ENCODE results near the gene PMFBP1.
"Not testable (repeated sequence)": the region's sequence is repeated elsewhere in the genome, so short reads cannot be mapped to it uniquely, and the experiment has no call there.

Gene PMFBP1

DNA sequence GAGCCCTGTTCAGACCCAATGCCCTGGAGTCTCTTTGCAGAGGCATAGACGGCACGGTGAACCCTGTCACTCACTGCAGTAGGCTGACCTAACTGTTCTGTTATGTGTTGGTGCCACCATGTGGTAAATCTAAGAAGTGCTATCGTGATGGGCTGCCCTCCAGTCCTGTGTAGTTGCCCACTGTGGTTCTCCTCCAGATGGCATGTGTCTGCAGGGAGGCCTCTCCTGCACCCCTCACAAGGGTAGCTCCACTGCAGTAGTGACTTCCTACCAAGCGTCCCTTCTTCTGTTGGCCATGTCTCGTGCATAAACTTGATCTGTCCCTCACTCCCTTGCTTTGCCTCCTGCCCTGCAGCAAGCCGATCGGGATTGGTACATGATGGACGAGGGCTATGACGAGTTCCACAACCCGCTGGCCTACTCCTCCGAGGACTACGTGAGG lies 72.6 kb downstream of the PMFBP1 start:
- DNase-seq, result peak; percentile 48 to 58

DNA sequence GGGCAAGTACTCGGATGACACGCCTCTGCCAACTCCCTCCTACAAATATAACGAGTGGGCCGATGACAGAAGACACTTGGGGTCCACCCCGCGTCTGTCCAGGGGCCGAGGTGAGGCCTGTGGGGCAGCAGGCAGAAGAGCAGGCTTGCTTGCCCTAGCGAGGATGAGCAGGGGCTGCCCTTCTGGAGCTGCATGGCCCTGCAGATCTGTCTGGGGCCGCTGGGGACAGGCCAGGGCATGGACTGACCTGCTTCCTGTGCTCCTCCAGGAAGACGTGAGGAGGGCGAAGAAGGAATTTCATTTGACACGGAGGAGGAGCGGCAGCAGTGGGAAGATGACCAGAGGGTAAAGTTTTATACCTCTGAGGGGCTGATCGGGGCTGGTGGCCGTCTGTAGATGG lies 73.0 kb downstream of the PMFBP1 start:
- DNase-seq, result no peak

DNA sequence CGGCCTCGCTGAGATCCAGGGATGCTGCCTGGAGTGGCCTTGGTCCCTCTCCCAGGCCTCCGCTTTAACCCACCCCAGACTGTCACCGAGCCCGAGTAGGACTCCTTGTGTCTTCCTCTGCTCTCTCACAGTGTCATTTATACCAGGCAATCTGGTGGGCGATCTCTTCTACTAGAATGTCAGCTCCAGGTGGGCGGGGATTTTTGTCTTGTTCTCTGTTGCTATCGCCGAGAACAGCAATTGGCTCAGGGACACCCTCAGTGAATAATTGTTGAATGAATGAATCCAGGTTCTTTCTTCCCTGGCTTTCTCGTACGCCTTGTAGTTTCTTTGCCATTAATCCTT lies 77.7 kb downstream of the PMFBP1 start:
- no peak for DNase-seq

DNA sequence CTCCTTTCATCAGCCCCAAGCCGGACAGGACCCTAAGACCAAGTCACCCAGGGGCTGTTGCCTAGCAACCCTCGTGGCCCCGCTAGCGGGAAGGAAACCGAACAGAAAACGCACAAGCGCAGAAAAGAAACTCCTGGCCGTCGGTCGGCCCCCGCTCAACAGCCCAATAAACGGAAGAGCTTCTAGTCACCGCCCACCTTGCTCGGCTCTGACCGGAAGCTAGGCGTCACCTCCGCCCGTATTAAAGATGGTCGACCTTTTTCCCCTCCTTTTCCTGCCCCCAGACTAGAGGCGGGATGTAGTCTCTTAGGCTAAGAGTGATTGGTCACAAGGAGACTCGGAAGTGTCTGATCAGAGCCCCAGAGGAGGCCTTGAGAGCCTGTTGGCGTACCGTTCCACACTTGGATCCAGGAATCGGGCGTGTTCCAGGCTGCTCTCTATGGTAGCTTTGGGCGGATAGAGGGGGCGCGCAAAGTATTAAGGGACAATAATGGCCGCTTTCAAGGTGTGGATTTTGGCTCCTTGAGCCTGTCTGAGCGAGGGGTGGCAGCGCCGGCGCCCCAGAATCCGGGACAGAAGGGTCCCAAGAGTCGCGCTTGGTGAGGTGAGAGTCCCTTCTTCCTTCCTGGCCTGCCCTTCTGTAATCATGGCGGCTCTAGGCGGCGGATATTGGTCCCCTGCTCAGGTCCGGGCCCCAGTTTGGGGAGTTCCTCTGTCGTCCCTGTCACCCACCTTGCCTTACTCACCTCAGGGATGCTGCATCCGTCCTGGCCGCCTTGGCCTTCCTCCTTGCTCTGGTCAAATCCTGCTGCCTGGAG lies 78.3 kb downstream of the PMFBP1 start, which contains the start of the genes DHX38 and TXNL4B:
TSS of gene DHX38 (plus strand) at position 400 of the 818 bp plus-strand sequence. CDS start 2,311 bp downstream, outside the sequence.
TSS of gene TXNL4B (minus strand) at position 173 of the 818 bp plus-strand sequence. CDS start 2,871 bp downstream, outside the sequence.
- peak; percentile 96 to 98 for DNase-seq

DNA sequence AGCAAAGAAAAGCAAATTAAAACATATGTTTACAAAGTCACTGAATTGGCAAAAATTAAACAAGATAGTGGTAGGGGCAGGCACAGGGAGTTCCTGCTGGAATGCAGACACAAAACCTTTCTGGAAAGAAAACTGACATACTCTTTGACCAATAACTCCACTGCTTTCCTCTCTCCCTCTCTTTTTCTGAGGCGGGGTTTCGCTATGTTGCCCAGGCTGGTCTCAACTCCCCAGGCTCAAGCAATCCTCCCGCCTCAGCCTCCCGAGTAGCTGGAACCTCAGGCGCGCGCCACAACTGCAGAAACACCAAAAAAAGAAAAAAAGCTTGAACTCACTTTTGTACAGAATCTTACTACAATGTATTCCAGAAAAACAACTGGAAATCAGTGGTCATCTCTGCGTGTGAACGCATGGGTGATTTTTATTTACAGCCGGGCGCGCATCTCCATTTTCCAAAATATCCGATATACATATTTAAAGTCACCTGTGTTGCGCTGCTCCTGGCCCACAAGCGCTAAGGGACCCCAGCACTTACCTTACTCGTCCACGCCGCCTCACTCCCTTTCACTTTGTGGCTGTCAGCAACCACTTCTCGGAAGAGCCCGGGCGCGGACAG lies 79.0 kb downstream of the PMFBP1 start:
- peak in 1 of 2 donors; percentile 4 for DNase-seq

DNA sequence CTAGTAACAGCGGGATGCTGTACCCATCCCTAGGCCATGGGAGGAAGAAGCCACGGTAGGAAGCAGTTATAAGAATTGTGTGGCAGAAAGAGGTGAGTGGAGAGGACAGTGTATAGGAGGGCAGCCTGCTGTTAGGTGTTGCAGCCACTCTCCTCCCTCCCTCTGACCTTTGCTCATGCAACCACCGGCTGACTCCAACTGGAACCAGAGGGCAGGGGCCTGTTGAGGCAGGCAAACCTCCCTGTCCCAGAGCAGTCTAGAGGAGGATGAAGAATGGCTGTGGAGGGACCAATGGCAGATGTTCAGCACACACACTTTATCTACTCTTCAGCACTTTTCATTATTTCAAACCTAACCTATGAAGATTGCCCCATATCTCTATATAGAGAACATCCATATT lies 80.7 kb downstream of the PMFBP1 start:
- DNase-seq, result no peak

DNA sequence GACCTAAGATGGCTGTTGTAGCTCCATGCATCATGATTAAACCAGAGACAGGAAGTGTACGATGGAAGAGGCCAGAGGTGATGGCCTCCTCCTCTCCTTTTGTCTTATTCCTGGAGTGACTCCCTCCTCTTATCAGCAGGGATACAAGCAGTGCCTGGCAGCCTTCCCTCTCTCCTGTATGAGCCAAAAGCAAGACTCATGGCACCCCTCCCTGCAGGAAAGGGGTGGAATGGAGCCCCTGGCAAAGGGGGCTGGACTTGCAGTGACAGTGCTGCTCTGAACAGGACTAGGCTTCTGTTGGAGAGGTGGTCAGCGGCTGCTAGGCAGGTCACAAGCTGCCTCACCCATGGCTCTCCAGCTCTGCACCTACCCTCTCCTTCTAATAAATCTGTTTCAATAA lies 87.0 kb downstream of the PMFBP1 start:
- no peak for DNase-seq

DNA sequence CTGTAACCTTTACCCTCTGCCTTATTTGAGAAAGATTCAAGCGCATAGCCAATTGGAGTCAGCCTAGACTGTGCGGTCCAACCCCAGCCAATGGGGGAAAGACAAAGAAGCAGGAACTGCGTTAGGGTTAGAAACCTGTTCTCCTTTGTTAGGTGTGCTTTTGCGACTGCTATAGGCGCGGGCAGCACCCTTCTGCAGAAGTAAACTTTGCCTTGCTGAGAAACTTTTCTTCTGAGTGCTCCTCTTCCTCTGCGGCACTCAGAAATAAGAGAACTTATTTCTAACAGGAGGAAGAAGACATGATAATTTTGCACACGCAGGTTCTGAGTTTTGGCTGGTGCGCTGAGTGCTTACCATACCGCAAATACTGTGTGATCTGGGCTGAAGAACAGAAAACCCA lies 87.5 kb downstream of the PMFBP1 start:
- no peak for DNase-seq

DNA sequence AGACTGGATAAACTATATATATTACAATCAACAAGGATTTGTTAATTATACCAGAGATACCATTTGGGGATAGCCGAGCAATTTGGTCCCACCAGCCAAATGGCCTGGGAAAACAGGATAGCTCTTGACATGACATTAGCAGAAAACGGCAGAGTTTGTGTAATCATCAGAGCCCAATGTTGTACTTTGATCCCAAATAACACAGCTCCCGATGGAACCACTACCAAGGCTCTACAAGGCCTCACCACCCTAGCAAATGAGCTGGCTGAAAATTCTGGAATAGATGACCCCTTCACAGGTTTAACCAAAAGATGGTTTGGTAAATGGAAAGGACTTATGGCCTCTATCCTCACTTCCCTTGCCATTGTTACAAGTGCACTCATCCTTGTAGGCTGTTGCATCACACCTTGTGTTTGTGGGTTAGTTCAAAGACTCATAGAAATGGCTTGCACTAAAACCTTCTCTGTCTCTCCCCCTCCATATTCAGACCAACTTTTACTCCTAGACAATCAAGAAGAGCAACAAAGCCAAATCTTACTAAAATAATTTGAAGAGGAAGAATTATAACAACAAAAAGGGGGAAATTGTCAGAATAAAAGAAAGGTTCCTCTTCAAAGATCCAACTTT lies 88.1 kb downstream of the PMFBP1 start:
- no peak for DNase-seq

DNA sequence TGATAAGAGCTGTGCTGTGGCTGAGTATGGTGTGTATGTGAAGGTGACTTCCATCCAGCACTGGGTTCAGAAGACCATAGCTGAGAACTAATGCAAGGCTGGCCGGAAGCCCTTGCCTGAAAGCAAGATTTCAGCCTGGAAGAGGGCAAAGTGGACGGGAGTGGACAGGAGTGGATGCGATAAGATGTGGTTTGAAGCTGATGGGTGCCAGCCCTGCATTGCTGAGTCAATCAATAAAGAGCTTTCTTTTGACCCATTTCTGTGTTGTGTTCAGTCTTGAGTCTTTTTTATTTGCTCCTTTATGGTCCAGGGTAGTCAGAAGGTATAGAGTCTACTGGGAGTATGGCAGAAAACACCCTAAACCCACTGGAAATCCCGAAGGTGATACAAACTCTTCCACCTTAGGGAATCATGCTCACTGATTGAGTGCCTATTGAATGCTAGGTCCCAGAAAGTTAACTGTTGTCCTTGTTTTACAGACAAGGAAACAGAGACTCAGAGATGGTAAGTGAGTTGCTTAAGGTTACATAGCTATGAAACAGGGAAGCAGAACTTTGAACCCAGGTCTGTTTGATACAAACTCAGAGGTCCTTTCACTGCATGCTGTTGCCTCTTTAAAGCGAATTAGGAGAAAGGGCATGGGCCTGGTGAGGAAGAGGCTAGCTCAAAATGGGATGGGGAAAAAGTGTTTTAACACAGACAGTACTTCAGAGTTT lies 94.8 kb downstream of the PMFBP1 start:
- not testable (repeated sequence) for DNase-seq

DNA sequence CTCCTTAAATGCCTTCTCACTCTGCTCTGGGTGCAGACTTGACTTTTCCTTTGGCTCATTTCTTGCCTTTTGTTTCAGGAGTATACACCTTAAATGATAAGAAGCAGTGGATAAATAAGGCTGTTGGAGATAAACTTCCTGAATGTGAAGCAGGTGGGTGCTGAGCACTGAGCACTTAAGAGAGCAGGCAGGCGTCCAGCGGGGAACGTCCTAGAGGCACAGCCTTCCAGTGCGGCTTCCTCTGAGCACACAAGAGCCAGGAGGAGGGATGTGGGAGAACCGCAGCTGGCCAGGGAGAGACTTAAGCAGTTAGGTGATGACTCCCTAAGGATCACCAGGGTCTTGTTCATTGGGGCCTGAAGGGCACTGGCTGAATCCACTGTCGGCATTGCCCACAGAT lies 96.9 kb downstream of the PMFBP1 start:
- DNase-seq, result not testable (repeated sequence)

DNA sequence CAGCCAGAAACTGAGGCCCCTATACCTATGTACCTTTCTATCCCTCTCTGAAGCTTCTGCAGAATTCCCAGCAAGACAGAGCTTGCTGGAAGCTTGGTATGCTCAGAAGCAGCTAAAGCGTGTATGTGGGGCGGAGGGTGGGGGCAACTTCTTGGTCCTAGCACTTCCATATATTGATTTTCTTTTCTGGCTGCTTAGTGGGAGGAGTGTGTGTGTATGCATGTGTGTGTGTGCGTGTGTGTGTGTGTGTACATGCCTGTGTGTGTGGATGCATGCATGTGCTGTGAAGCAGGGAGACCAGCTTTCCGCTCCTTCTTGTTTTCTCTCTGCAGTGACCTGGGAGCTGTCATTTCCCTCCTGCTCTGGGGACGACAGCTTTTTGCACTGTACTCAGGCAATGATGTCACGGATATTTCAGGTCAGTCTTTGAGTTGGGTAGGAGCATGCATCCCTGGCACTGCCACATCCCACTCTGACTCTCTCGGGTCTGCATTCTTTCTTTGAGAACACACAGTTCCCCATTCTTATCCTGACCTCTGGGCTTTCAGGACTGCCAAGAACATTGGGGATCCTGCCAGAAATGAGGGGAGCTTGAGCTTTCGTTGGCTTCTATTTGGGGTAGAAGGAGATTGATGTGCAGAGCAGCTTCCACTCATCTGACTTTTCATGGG lies 98.3 kb downstream of the PMFBP1 start:
- no peak for DNase-seq

DNA sequence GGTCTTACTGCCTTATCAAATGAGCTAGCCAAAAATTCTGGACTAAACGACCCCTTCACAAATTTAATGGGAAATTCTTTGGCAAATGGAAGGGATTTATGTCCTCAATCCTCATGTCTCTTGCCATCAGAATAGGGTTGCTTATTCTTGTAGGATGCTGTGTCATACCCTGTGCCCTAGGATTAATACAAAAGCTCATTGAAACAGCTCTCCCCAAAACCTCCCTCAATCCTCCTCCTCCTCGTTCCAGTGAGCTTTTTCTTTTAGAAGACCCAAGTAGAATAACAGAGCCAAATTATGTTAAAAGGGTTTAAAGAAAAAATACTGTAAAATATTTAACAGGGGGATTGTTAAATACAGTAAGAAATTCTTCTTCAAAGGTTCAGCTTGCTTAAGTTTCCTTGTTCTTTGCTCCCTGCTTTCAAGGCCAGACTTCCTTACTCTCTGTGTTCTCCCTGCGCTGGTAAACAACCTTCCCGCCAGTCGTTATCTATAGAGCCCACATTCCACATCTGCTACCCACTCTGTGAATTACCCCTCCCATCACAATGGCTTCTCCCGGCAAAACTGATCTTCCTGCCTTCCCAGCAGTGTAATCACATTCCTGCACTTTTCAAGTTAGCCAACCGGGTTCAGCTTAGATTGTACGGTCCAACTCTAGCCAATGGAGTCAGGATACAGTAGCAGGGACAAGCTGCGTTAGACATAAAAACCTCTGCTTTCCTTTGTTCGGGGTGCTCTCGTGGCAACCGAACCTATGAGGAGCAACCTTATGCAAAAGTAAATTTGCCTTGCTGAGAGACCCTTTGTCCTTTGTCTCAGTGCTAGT lies 99.2 kb downstream of the PMFBP1 start:
- DNase-seq, result no peak
